Epithelial cell of esophagus (primary cell): ENCODE results near the gene IRX2.
A peak's percentile ranks its signal among the peaks of the same experiment; 100 is the strongest.

Experiments
- DNase-seq: peaks from one replicate; pipeline ENCODE4 v3.0.0; 2010; ENCODE audit warnings: low read depth
- H3K4me3 ChIP-seq: 2 replicates; pipeline ENCODE4 v1.5.1; 2011; ENCODE audit warnings: mild to moderate bottlenecking, low read length, control low read depth
- TF ChIP-seq, protein P1 (sequence below): IDR thresholded peaks from 2 replicates; pipeline ENCODE4 v1.5.1; 2011; ENCODE audit warnings: low read depth, mild to moderate bottlenecking, low read length, control low read depth, inconsistent platforms; ENCODE audit not compliant: insufficient read depth; ENCODE audit errors: missing control alignments

Gene IRX2

DNA sequence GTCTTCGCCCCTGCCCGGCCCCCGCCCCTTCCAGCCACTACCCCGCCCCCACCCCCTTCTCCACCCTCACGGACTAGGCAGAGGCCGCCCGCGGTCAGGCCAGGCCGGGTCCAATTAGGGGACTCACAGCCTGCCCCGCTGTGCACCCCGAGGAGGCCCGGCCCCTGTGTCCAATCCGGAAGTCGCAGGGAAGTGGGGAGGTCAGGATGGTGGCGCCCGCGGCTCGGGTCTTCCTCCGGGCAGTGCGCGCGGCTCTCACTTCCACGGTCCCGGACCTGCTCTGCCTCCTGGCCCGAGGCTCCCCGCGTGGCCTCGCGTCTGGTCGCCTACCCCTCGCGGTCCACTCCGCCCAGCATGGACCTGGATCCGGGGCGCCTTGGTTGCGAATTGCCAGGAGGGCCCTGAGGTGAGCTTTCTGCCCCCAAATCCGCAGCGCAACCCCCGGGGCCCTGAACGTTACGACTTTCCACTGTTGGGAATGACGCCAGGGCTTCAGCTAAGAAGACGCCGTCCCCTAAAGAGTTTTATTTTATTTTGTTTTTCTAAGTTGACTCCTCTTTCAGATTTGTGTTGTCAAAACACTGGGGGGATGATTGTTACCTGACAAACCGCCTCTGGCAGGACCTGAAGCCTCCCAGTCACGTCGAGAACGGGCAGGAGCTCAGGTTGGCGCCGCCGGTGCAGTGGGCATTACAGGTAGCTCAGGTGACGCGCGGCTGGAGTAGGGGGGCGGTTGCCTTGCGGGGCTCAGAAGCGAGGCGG lies 763 bp upstream of the IRX2 start:
- TF ChIP-seq, protein P1, sequence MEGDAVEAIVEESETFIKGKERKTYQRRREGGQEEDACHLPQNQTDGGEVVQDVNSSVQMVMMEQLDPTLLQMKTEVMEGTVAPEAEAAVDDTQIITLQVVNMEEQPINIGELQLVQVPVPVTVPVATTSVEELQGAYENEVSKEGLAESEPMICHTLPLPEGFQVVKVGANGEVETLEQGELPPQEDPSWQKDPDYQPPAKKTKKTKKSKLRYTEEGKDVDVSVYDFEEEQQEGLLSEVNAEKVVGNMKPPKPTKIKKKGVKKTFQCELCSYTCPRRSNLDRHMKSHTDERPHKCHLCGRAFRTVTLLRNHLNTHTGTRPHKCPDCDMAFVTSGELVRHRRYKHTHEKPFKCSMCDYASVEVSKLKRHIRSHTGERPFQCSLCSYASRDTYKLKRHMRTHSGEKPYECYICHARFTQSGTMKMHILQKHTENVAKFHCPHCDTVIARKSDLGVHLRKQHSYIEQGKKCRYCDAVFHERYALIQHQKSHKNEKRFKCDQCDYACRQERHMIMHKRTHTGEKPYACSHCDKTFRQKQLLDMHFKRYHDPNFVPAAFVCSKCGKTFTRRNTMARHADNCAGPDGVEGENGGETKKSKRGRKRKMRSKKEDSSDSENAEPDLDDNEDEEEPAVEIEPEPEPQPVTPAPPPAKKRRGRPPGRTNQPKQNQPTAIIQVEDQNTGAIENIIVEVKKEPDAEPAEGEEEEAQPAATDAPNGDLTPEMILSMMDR = no peak
- DNase-seq = peak; percentile 60
- H3K4me3 ChIP-seq = peak overlapping the region; percentile 55

DNA sequence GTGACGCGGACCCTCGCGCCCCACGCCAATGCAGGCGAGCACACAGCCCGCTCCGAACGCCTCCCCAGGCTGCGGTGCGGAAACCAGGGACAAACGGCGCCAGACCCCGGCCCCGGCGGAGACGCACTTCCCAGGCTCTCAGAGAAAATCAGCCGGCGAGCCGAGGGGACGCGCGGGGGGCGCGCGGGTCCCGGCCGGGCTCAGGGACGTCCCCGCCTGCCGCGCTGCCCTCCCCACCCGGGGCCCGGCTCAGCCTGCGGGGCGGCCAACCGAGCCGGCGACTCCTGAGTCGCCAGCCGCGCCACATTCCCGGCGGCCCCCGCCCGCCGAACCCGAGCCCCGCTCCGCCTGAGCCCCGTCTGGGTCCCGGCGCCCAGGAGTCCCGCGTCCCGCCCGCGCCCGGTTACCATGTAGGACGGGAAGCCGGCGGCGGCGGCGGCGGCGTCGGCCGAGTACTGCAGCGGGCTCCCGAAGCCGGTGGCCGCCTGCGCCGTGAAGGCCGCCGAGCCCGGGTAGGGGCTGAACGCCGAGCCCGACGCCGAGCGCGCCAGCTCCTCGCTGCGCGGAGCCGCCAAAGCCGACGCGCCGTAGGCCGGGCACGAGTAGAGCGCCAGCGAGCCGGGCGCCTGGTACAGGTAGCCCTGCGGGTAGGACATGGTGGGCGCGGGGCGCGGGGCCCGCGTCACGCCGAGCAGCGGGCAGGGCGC lies 566 bp downstream of the IRX2 start:
- TF ChIP-seq, protein P1 = no peak
- peak; percentile 47 for DNase-seq
- peak overlapping the region; percentile 88 for H3K4me3 ChIP-seq

DNA sequence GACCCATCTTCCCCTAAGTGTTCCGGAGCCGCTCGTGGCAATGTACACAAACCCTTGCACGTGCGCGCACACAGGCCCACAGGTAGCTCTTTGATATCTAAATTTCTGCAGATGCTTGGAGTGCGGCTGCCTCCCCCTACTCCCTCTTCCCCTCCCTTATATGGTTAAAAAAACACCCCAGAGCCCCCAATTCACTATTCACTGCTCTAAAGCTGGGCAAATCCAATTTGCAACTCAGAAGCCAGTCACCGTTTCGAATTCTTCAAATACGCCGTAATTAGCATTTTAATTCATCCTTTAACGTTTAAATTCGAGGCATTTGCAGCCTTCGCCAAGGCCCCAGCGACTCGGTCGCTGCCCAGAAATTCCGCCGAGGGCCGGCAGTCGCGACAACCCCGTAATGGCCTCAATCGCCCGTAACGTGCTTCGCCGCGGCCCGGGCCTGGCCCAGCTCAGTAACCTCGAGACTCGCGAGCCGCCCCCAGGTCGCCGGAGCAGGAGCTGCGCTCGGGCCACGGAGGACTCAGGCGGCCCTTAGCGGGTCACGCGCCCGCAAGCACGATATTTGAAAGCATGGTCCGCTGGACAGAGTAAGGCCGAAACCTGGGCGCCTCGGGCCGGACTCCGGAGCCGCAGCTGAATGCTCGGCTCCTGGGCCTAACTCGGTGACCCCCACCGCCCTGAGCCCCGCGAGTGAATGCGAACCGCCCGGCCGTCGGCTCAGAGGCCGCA lies 1.3 kb downstream of the IRX2 start:
- peak overlapping the region; percentile 88 for H3K4me3 ChIP-seq
- DNase-seq = peak; percentile 39

DNA sequence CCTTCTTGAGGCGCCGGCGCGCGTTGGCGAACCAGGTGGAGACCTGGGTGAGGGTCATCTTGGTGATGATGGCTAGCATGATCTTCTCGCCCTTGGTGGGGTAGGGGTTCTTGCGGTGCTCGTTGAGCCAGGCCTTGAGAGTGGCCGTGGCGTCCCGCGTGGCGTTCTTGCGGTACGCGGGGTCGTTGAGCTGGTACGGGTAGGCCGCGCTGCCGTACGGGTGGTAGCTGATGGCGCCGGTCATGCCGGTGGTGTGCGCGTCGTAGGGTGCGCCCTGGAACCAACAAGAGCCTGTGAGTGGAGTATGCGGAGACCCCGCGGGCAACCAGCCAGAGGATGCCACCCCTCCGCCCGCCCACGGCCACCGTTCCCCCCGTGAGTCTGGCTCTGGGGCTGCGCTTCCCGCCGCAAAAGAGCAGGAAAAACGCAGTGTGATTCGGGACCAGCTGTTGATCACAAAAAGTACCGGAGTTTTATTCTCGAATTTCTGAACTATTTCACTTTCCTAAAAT lies 1.9 kb downstream of the IRX2 start:
- H3K4me3 ChIP-seq = peak overlapping the region; percentile 88
- peak; percentile 58 for DNase-seq
- TF ChIP-seq, protein P1 = no peak

More for the DNA sequence above, 1.3 kb downstream of the IRX2 start:
- TF ChIP-seq, protein P1 = no peak

DNA sequence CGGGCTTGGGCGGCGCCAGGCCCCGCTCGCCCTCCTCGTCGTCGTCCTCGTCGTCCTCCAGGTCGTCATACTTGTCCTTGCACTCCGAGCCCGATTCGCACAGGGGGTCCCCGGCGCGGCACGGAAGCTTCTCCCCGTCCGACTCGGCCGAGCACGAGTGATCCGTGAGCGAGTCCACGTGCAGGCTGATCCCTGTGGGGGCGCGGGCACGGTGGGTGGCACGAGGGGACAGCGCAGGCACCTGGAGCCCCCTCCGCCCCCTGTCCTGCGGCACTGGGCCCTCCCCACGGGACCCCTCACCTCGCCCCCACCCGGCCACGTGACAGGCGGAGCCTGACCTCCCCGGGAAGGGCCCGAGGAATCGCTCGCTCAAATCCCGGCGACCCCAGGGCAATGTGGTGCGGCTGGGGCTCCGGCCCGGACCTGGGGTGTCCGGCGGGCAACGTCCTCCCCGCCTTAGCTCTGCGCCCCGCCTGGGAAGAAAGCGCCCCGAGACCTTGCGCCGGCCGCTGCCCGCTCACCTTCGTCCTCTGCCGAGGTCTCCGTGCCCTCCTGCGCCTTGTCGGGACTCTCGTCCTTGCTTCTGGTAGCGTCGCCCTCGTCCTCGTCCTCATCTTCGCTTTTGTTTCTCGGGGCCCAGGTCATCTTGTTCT lies 2.5 kb downstream of the IRX2 start:
- TF ChIP-seq, protein P1 = no peak

DNA sequence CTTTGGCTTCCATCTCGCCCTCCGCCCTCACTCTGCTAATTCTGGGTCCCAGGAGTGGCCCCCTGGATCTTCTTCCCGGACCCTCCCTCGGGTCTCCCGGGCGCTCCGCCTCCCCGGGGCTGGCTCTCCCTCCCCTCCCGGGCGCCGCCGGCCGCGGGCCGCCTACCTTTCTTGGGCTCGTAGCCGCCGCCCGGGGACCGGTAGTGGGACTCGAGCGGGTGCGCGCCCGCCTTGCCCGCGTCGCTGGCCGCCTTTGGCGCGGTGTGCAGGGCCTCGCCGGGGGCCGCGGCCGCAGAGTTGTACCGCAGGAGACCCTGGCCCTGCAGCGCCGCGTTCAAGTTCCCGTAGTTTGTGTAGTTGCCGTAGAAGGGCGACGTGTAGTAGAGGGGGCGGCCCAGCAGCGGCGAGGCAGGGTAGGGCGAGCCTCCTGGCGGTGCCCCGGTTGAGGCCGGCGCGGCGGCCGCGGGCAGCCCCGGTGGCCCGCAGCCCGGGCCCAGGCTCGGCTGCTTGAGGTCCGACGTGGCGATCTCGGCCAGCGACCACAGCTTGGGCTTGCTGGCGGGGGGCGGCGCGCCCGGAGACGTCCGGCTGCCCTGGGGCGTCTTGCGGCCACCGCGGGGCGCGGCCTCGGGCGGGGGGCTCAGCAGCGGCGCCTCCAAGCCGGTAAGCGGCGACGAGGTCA lies 3.2 kb downstream of the IRX2 start:
- peak overlapping the region; percentile 88 for H3K4me3 ChIP-seq
- peak; percentile 16 for DNase-seq

More for the DNA sequence above, 2.5 kb downstream of the IRX2 start:
- peak; percentile 30 for DNase-seq
- peak overlapping the region; percentile 88 for H3K4me3 ChIP-seq

More for the DNA sequence above, 3.2 kb downstream of the IRX2 start:
- TF ChIP-seq, protein P1 = no peak
